Measurements from ENCODE around the gene CTIF.

CTIF gene

GRCh38 chr18:48886520-48887293, 347.9 kb downstream of the CTIF start:
- DNase-seq (ENCODE audit: low read depth) = no peak

GRCh38 chr18:48887294-48887904, 348.6 kb downstream of the CTIF start:
- DNase-seq (ENCODE audit: low read depth) = no peak

- DNase-seq (ENCODE audit: low read depth) = no peak
These were observed 349.3 kb downstream of the CTIF start for GRCh38 chr18:48887905-48888772.

DNA sequence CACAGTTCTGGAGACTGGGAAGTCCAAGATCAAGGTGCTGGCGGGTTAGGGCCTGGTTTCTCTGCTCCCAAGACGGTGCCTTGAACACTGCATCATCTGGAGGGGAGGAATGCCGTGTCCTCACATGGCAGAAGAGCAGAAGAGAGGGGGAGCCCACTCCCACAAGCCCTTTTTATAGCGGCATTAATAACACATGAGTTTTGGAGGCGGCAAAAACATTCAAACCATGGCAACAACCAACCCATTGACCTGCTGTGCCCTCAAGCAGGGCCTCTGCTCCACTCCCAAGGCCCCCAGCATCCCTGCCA, 349.9 kb downstream of the CTIF start:
- no peak for DNase-seq (ENCODE audit: low read depth)

DNA sequence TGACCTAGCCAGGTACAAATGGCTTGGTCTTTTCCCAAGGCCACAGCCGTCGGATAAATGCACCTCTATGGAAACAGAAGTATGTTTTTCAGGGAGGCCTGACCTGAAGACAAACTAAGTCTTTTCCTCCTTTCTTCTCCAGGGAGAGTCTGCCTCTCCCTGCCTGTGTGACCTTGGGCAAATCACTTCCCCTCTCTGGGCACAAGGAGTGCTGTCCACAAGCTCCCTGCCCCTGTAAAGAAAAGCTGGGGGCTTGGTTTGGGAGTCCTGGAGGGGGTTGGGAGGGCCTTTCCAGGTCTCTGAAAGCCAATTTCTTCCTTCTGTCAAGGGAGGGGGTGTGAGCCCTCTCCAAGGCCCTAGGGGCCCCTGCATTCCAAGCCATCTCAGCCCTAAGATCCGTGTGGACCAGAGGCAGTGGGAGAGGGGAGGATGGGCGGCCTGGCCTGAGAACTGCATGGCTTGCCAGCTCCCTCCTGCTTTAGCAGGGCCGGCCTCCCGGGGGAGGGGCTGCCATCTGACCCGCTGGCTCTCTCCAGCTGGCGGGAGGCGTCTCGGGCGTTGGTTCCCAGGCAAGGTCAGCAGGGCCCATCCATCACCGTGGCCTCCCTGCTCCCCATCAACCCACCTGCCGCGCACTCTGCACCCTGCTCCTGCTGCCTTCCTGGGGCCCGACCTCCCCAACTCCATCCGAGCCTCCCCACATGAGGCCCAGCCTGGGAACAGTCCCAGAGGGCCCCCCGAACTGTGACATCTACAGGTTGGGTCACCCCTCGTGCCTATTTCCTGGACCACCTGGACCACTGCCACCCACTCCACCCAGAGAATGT, 350.5 kb downstream of the CTIF start:
- DNase-seq (ENCODE audit: low read depth) = no peak

DNA sequence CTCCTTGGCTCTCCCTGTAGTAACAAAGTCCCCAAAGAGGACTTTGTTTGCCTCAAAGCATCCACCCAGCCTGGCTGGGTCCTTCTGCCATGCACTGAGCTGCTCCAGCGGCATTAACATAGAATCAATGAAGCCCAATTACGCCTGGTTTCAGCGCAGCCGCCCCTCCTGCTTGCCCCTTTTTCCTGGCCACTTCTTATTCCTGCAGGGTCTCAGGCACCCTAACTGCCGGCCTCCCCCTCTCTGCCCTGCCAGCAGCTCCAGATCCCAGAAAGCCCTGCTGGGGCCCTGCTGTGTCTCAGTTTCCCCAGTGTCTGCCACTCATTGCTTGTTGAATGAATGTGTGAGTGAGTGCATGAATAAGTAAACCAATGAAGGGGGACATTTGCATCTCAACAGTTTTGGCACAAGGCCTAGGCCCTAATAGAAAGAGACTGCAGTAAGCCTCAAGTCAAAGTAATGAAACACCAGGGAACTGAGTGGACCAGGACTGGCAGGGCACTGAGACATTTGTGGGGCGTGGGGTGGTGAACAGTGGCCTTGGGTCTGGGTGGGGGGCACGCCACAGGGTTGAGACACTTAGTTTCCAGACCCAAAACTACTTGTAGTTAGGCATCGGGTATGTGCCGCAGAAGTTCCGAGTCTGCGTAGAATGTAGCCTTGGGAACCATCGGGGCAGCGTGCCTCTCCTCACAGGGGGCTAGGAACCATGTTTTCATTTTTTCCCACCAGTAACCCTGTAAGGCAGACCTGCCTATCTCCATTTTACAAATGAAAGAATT, 351.3 kb downstream of the CTIF start:
- no peak for DNase-seq (ENCODE audit: low read depth)

DNA sequence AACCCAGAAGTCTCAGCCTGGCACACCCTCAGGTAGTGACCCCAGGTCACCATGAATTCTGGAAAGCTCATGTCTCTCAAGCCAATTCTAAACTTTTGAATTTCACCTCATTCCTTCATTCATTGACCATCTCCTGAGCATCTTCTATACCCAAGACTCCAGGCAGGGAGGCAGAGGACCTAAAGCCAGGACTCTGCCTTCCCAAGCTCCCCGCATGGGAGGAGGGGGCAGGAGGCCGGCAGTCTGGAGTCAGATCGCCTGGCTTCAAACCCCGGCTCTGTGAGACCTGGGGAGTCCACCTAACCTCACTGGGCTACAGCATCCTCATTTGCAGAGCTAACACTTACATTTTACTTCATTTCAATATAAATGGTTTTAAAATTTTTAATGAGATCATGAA, 352.9 kb downstream of the CTIF start:
- DNase-seq (ENCODE audit: low read depth) = no peak

- no peak for DNase-seq (ENCODE audit: low read depth)
These were observed 353.5 kb downstream of the CTIF start for GRCh38 chr18:48892146-48892855.

DNA sequence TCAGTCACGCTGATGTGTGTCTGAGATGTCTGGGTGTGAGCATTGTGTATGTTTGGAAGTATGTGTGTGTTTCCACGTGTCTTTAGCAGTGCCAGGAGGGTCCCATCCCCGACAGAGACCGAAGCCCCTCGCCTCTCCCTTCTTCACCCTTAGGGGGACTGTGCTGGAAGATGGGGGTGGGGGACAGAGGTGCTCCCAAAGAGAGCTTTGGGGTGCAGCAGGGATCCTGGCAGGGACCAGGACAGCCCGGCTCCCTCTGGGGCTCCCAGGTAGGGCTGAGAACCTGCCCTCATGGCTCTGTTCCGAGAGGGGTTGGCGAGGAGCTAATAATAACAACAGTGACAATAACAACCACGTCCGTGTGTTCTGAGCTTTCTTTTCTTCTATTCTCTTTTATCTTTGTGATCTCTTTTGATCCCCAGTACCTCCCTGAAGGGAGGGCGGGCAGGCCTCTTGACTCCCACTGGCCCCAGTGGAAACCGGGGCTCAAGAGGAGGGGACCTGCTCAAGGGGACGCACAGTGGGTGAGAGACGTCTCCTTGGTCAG, 354.3 kb downstream of the CTIF start:
- DNase-seq (ENCODE audit: low read depth) = no peak

- no peak for DNase-seq (ENCODE audit: low read depth)
These were observed 355.1 kb downstream of the CTIF start for GRCh38 chr18:48893608-48894600.

DNA sequence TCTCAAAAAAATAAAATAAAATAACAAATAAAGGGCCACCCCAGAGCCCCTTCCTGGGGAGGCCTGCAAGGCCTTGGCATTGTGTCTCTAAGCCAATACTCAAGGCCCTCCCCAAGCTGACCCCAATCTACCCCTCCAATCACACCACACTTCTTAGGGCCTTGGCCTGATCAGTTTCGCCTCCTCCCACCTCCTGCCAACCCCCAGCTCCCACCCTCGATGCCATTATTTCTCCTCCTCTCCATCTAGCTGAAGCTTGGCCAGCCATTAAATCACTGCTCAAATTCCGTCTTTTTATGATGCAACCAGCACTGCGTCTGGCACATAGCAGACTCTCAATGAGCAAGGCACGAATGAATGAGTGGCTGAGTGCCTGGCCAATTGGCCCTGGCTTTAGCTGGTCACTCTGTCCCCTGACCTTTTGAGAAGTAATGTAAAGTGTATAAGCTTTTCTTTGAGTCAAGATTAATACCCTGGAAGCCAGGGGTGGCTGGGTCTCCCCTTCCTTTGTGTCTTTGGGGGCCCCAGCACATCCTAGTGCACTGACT, 356.0 kb downstream of the CTIF start:
- DNase-seq (ENCODE audit: low read depth) = no peak

GRCh38 chr18:48896326-48896874, 357.6 kb downstream of the CTIF start:
- DNase-seq (ENCODE audit: low read depth) = no peak

DNA sequence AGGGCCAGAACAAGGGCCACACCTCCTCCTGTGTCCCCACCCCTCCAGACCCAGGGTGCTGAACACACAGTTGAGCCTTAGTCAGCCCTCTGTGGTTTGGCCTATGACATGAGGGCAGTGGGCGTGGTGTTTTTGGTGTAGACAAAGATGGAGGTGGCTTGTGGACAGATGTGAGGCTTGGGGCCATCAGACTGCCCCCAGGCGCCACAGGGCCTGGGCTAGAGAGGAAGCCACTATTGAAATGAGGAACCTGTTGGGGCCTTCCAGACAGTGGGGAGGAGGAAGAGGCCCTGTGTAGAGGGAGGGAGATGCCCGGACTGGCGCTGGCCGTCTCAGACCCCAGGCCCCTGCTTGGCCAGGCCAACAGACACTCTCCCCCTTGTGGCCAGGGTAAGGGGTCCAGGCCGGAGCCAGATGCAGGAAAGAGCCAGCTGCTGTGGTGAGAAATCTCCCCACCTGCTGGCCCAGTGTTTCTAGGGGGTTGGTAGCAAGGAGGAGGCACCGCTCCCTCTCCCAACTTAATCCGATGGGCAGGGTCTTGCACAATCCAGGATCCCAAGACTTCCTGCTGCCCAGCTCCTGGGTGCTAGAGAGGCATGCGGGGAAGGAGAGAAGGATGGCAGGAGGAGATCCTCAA, 358.2 kb downstream of the CTIF start:
- no peak for DNase-seq (ENCODE audit: low read depth)

DNA sequence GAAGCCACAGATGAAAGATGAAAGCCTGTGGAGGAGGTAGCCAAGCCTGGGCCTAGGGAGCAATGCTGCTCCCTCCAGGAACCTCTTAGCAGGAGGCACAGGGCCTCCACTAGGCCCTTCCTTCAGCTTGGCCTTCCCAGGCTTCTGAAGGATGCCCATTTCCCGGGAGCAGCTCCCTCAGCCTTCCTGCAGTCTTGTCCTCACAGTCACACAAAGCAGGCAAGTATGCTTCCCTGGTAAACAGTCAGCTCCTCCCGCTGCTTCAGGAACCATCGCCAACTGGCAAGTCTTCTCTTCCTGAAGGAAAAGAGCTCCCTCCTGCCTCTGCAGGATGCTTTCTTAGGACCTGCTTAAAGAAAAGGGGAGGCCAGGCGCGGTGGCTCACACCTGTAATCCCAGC, 358.7 kb downstream of the CTIF start:
- DNase-seq (ENCODE audit: low read depth) = peak; percentile 24

GRCh38 chr18:48898521-48898920, 359.7 kb downstream of the CTIF start:
- no peak for DNase-seq (ENCODE audit: low read depth)

DNA sequence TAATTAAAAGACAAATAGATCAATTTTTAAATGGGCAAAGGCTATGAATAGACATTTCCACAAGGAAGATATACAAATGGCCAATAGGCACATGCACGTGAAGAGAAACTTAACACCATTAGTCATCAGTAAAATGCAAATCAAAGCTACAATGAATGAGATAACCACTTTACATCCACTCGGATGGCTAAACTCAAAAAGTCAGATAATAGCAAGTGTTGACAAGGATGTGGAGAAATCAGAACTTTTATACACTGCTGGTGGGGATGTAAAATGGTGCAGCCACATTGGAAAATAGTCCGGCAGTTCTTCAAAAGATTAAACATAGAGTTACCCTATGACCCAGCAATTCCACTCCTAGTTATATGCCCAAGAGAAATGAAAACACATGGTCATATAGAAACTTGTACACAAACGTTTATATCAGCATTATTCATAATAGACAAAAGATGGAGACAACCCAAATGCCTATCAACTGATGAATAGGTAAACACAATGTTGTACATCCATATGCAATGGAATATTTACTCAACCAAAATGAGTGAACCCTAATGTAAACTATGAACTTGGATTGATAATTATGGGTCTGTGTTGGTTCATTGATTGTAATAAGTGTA, 360.8 kb downstream of the CTIF start:
- DNase-seq (ENCODE audit: low read depth) = no peak

DNA sequence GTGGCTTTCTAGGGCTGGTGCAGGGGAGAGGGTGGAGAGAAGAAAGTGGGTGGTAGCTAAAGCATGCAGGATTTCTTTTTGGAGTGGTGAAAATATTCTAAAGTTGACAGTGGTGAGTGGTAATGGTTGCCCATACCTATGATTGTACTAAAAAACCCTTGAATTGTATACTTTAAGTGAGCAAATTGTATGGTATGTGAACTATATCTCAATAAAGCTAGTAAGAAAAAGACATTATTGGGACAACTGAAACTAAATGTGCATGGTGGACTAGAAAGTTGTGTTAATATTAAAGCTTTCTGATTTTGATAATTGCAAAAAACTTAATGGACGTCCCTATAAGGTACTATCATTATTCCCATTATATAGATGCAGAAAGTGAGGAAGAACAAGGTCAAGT, 361.6 kb downstream of the CTIF start:
- DNase-seq (ENCODE audit: low read depth) = no peak

All from fibroblast of gingiva (primary cell).